GM12878 (cell line): ENCODE measurements around the gene NPHP1.

ENCODE experiments used
- BRCA1 ChIP-seq: IDR thresholded peaks from 2 replicates; pipeline ENCODE4 v1.6.1; 2011; ENCODE audit warnings: low read depth, low read length, improper control_type of control experiment
- ESRRA ChIP-seq: IDR thresholded peaks from 2 replicates; pipeline ENCODE4 v1.6.1; 2012; ENCODE audit warnings: mild to moderate bottlenecking, low read length, improper control_type of control experiment
- POLR2A ChIP-seq: IDR thresholded peaks from 2 replicates; pipeline ENCODE4 v1.6.1; 2011; ENCODE audit warnings: low read depth, mild to moderate bottlenecking, low read length
- SMC3 ChIP-seq: IDR thresholded peaks from 2 replicates; pipeline ENCODE4 v1.6.1; 2011; ENCODE audit warnings: low read length, improper control_type of control experiment, borderline replicate concordance
- SUZ12 ChIP-seq: fragments of 200-600 bp; sonication (generic); IDR thresholded peaks from one replicate; pipeline ENCODE4 v1.6.1; 2018; ENCODE audit warnings: antibody characterized with exemption, mild to moderate bottlenecking; ENCODE audit not compliant: unreplicated experiment
- TF ChIP-seq, protein P1 (sequence below), 3 experiments: IDR thresholded peaks in 2 of 3; conservative IDR thresholded peaks in 1 of 3; 2 replicates each; pipeline ENCODE4 v1.5.1; 2011; ENCODE audit warnings: low read depth in 3 of 3, low read length in 3 of 3, mild to moderate bottlenecking in 3 of 3, control low read depth in 2 of 3, moderate library complexity in 2 of 3, inconsistent platforms in 1 of 3, mixed read lengths in 1 of 3; ENCODE audit not compliant: control insufficient read depth in 2 of 3, insufficient read depth in 1 of 3; ENCODE audit errors: extremely low read depth in 1 of 3

DNA sequence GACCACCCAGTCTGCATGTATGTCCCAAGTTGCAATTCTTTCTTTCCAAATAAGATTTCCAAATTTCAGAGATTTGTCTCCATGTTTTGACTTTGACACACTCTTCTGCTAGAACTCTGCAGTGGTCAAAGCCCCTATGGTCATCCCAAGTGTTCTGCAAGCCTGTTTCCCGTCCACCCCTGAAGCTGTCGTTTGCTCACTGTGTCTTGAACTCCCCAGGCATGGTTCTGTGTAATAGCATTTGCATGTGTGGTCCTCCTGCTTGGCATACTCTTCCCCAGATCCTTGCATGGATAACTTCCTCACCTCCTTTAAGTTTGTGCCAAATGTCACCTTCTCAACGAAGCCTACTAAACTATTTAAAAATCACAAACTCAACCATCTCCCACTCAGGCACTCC, 11.4 kb upstream of the NPHP1 start:
- TF ChIP-seq SMC3: no peak
- TF ChIP-seq, protein P1, sequence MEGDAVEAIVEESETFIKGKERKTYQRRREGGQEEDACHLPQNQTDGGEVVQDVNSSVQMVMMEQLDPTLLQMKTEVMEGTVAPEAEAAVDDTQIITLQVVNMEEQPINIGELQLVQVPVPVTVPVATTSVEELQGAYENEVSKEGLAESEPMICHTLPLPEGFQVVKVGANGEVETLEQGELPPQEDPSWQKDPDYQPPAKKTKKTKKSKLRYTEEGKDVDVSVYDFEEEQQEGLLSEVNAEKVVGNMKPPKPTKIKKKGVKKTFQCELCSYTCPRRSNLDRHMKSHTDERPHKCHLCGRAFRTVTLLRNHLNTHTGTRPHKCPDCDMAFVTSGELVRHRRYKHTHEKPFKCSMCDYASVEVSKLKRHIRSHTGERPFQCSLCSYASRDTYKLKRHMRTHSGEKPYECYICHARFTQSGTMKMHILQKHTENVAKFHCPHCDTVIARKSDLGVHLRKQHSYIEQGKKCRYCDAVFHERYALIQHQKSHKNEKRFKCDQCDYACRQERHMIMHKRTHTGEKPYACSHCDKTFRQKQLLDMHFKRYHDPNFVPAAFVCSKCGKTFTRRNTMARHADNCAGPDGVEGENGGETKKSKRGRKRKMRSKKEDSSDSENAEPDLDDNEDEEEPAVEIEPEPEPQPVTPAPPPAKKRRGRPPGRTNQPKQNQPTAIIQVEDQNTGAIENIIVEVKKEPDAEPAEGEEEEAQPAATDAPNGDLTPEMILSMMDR (IDR thresholded peaks at IDR 0.05 in 2 of 3, conservative IDR thresholded peaks at IDR 0.05 in 1 of 3; ENCODE audit: control insufficient read depth in 2 of 3, extremely low read depth in 1 of 3, insufficient read depth in 1 of 3, low read depth in 3 of 3, low read length in 3 of 3): no peak
- no peak for TF ChIP-seq ESRRA
- TF ChIP-seq BRCA1: no peak
- TF ChIP-seq POLR2A: no peak
- no peak for TF ChIP-seq SUZ12
